ENCODE data around the gene TLR9. TPM values are rescaled to one million over a fixed set of nuclear protein-coding genes. Genes with fewer than 3 reads are reported as not detected.

Gene TLR9
- total and polyA plus RNA-seq, 9 of the 15 experiments (the other 6 are each of a cell fraction or from before 2014, with no cell fraction given), result not detected

GRCh38 chr3:52183786-52184445 lies 41.5 kb downstream of the TLR9 start:
- Histone ChIP-seq H2AFZ (ENCODE audit: low read depth, low read length) (no peak overlapping the region), H3K79me2 (ENCODE audit: control insufficient read depth, insufficient read depth, low read length) (no peaks in the 10 kb centered on the region), H3K27me3 (ENCODE audit: control insufficient read depth in 2 of 2, insufficient read depth in 2 of 2, low read length in 2 of 2) (no peaks in the 10 kb centered on the region), H3K4me3 (no peak overlapping the region), H3K36me3 (ENCODE audit: control insufficient read depth, insufficient read depth, low read length) (no peaks in the 10 kb centered on the region), H3K9ac (ENCODE audit: insufficient read depth in 1 of 2, low read depth in 2 of 2, low read length in 2 of 2) (no peak overlapping the region), H4K20me1 (replicated peaks; ENCODE audit: control insufficient read depth, insufficient read depth, low read length) (0 out of 2 replicates have a peak, but pooled peaks cover 3% of the 10 kb centered on the region), H3K4me2 (ENCODE audit: insufficient read depth, low read length) (no peak overlapping the region), H3K9me1 (ENCODE audit: control insufficient read depth, insufficient read depth, low read length) (peaks cover 2% of the 10 kb centered on the region), H3K9me3 (replicated peaks; ENCODE audit: control insufficient read depth, insufficient read depth, low read depth, low read length) (no peaks in the 10 kb centered on the region), H3K27ac (ENCODE audit: extremely low read depth, low read depth, low read length) (no peak overlapping the region), H3K4me1 (replicated peaks in 1 of 2; ENCODE audit: control insufficient read depth in 2 of 2, insufficient read depth in 2 of 2, low read length in 2 of 2) (peaks cover 29 to 34% of the 10 kb centered on the region in 2 experiments)
- in situ Hi-C loops (cut with MboI), result no loop called here
- ATAC-seq (no peak), FAIRE-seq (no peak), DNase-seq (ENCODE audit: extremely low read depth in 1 of 4, low spot score in 3 of 4) (no peak)
- intact Hi-C loops (cut with micrococcal nuclease), result no loop called here
- ChIA-PET POLR2A (interaction anchor here (0.5 to 1.2 kb wide), 6 partner anchors 9 to 96 kb away, joined by 3 to 6 read pairs (median 3); partner anchors contain the start of genes ALAS1 and TWF2), CTCF (ENCODE audit: low intra/inter-chr PET ratio) (no interaction called here)
- WGBS (ENCODE audit: insufficient coverage, low coverage, missing lambda C conversion rate), result 67% methylated on average over 3 of the region's 7 CpGs
- no TSS peak for BruUV-seq (replicated peaks)
- TF ChIP-seq ZNF561 (CRISPR knock-in tag; conservative IDR thresholded peaks at IDR 0.05) (no peak), E2F1 (CRISPR knock-in tag; IDR thresholded peaks at IDR 0.05) (no peak), PHF21A (IDR thresholded peaks at IDR 0.05; ENCODE audit: borderline replicate concordance, low read depth) (no peak), ETV5 (CRISPR knock-in tag; IDR thresholded peaks at IDR 0.05; ENCODE audit: low read depth) (no peak), ZBTB12 (CRISPR knock-in tag; IDR thresholded peaks at IDR 0.05) (no peak), PTTG1 (tag; IDR thresholded peaks at IDR 0.05; ENCODE audit: low read depth) (no peak), MEIS2 (IDR thresholded peaks at IDR 0.05; ENCODE audit: partially characterized antibody) (no peak), MECOM (CRISPR knock-in tag; IDR thresholded peaks at IDR 0.05) (no peak), TFAP4 (CRISPR knock-in tag; IDR thresholded peaks at IDR 0.05; ENCODE audit: borderline replicate concordance) (no peak), CREB3 (tag; conservative IDR thresholded peaks at IDR 0.05; ENCODE audit: low read depth) (no peak), E4F1 (CRISPR knock-in tag; IDR thresholded peaks at IDR 0.05; ENCODE audit: borderline replicate concordance) (no peak), LEF1 (IDR thresholded peaks at IDR 0.05) (no peak), RFX7 (CRISPR knock-in tag; IDR thresholded peaks at IDR 0.05) (no peak), ARID2 (IDR thresholded peaks at IDR 0.05) (no peak), GATAD2B (IDR thresholded peaks at IDR 0.05; ENCODE audit: borderline replicate concordance) (no peak), GABPB1 (CRISPR knock-in tag; IDR thresholded peaks at IDR 0.05) (no peak)

All from K562 (cell line).